ENCODE measurements around the gene MPHOSPH10.
"Not testable (repeated sequence)": the region's sequence is repeated elsewhere in the genome, so short reads cannot be mapped to it uniquely, and the experiment has no call there.

- not testable (repeated sequence) for TF ChIP-seq CTCF (IDR thresholded peaks at IDR 0.05; ENCODE audit: borderline replicate concordance, extremely low read depth, low read length, poor library complexity, severe bottlenecking); EZH2 (IDR thresholded peaks at IDR 0.05; ENCODE audit: borderline replicate concordance, low read depth, low read length, severe bottlenecking)
Measured at GRCh38 chr2:71089475-71089874, 41.0 kb upstream of the MPHOSPH10 start.

Measured in DND-41 (cell line).